CD14-positive monocyte (primary cell): Measurements from ENCODE around the gene RNF215. TPM values are rescaled to one million over a fixed set of nuclear protein-coding genes. Genes with fewer than 3 reads are reported as not detected.

ENCODE experiments used
- DNase-seq, 3 donors: peaks; one replicate each; pipeline ENCODE4 v3.0.0-alpha.2; 2011 to 2022
- H2AFZ ChIP-seq: 2 replicates; pipeline ENCODE4 v1.6.0; 2012; ENCODE audit warnings: mild to moderate bottlenecking, low read depth, low read length, inconsistent platforms; ENCODE audit not compliant: insufficient read depth, poor library complexity, severe bottlenecking
- H3K27ac ChIP-seq, 2 donors: 1 replicate in 1 of 2; 2 replicates in 1 of 2; pipeline ENCODE4 v1.5.1; 2012 to 2013; ENCODE audit warnings: low read length in 2 of 2, control low read depth in 1 of 2, inconsistent platforms in 1 of 2, low read depth in 1 of 2, mild to moderate bottlenecking in 1 of 2
- H3K27me3 ChIP-seq, 2 donors: one replicate each; pipeline versions ENCODE4 v1.6.0 to v1.6.1; 2011 to 2013; ENCODE audit warnings: low read length in 2 of 2; ENCODE audit not compliant: control insufficient read depth in 2 of 2, insufficient read depth in 2 of 2
- H3K36me3 ChIP-seq, 2 donors: replicated peaks in 1 of 2; 1 replicate in 1 of 2; 2 replicates in 1 of 2; pipeline versions ENCODE4 v1.5.1 to v1.6.1; 2012 to 2013; ENCODE audit warnings: low read length in 2 of 2, control low read depth in 1 of 2, inconsistent platforms in 1 of 2, mild to moderate bottlenecking in 1 of 2; ENCODE audit not compliant: insufficient read depth in 2 of 2, control insufficient read depth in 1 of 2
- H3K4me1 ChIP-seq, 2 donors: 1 replicate in 1 of 2; 2 replicates in 1 of 2; pipeline versions ENCODE4 v1.5.1 to v1.6.1; 2012 to 2013; ENCODE audit warnings: low read length in 2 of 2, control low read depth in 1 of 2, inconsistent platforms in 1 of 2, mild to moderate bottlenecking in 1 of 2, moderate library complexity in 1 of 2; ENCODE audit not compliant: insufficient read depth in 2 of 2, control insufficient read depth in 1 of 2
- H3K4me2 ChIP-seq: replicated peaks from 2 replicates; pipeline ENCODE3; 2012; ENCODE audit warnings: low read length, moderate library complexity, mild to moderate bottlenecking; ENCODE audit not compliant: poor library complexity, severe bottlenecking; ENCODE audit errors: extremely low read depth
- H3K4me3 ChIP-seq, 3 experiments: fragments of 200-600 bp in 1 of 3; sonication (generic) in 1 of 3; replicated peaks in 1 of 3; 1 replicate in 2 of 3; 2 replicates in 1 of 3; pipeline ENCODE4 v1.5.1; 2011 to 2013; ENCODE audit warnings: low read length in 3 of 3, mild to moderate bottlenecking in 3 of 3, control low read depth in 2 of 3, low read depth in 2 of 3, inconsistent platforms in 1 of 3, moderate library complexity in 1 of 3
- H3K79me2 ChIP-seq: 2 replicates; pipeline ENCODE4 v1.6.0; 2012; ENCODE audit warnings: mild to moderate bottlenecking, control low read depth, inconsistent platforms, low read length, moderate library complexity; ENCODE audit not compliant: insufficient read depth
- H3K9ac ChIP-seq: 2 replicates; pipeline ENCODE4 v1.6.0; 2017; ENCODE audit warnings: low read length, mild to moderate bottlenecking; ENCODE audit not compliant: insufficient read depth, poor library complexity, severe bottlenecking
- H3K9me3 ChIP-seq, 2 donors: replicated peaks in 1 of 2; 1 replicate in 1 of 2; 2 replicates in 1 of 2; pipeline versions ENCODE4 v1.5.1 to v1.6.1; 2012 to 2013; ENCODE audit warnings: low read length in 2 of 2, control low read depth in 1 of 2; ENCODE audit not compliant: control insufficient read depth in 1 of 2, insufficient read depth in 1 of 2
- H4K20me1 ChIP-seq: 2 replicates; pipeline ENCODE4 v1.6.0; 2012; ENCODE audit warnings: mild to moderate bottlenecking, low read length, control low read depth, moderate library complexity; ENCODE audit not compliant: insufficient read depth
- H3K27ac Mint-ChIP-seq, 7 donors: one replicate each; pipeline ENCODE4 v1.8.0; 2020; ENCODE audit warnings: mild to moderate bottlenecking in 7 of 7, mixed read lengths in 7 of 7, moderate library complexity in 6 of 7, inconsistent platforms in 2 of 7
- H3K27me3 Mint-ChIP-seq, 3 donors: one replicate each; pipeline ENCODE4 v1.8.0; 2021 to 2022; ENCODE audit warnings: low read depth in 3 of 3, mild to moderate bottlenecking in 3 of 3, mixed read lengths in 3 of 3, moderate library complexity in 3 of 3, inconsistent platforms in 1 of 3
- H3K36me3 Mint-ChIP-seq, 2 donors: one replicate each; pipeline ENCODE4 v1.8.0; 2020; ENCODE audit warnings: mixed read lengths in 2 of 2, inconsistent platforms in 1 of 2, mild to moderate bottlenecking in 1 of 2
- H3K4me1 Mint-ChIP-seq: one replicate; pipeline ENCODE4 v1.8.0; 2020; ENCODE audit warnings: mild to moderate bottlenecking, mixed read lengths
- H3K4me3 Mint-ChIP-seq, 2 donors: one replicate each; pipeline ENCODE4 v1.8.0; 2020; ENCODE audit warnings: mild to moderate bottlenecking in 2 of 2, mixed read lengths in 2 of 2, moderate library complexity in 1 of 2
- H3K9me3 Mint-ChIP-seq, 7 donors: one replicate each; pipeline ENCODE4 v1.8.0; 2020 to 2022; ENCODE audit warnings: mixed read lengths in 7 of 7, mild to moderate bottlenecking in 6 of 7, moderate library complexity in 6 of 7, inconsistent platforms in 2 of 7
- CTCF ChIP-seq: fragments of 200-600 bp; IDR thresholded peaks from one replicate; pipeline ENCODE4 v1.8.0; 2022; ENCODE audit warnings: antibody characterized with exemption, mild to moderate bottlenecking
- WGBS: methylation state at CpG from one replicate; pipeline ENCODE4 v1.1.5; 2013; ENCODE audit warnings: missing lambda C conversion rate; ENCODE audit not compliant: insufficient coverage; 5-methylcytosine and 5-hydroxymethylcytosine counted together
- intact Hi-C, 2 donors: fragments of 100-400 bp; cut with micrococcal nuclease; formaldehyde crosslinking; loops; one replicate each; pipeline versions ENCODE4 v1.15.0 to v1.15.1; 2023
- polyA plus RNA-seq, 3 donors: library from polyadenylated mRNA; depleted of rRNA in 1 of 3; unstranded in 2 of 3; stranded (reverse) in 1 of 3; fragments of 300-500 nt in 2 of 3; fragments of >200 nt in 1 of 3; fragmentation: Illumina TruSeq in 2 of 3; gene quantifications; 1 replicate in 2 of 3; 2 replicates in 1 of 3; pipeline ENCODE4 v1.2.3, GENCODE V29; 2012 to 2021

Gene RNF215
- polyA plus RNA-seq, 3 donors: 0.26 to 12.2 (median 0.42) TPM

GRCh38 chr22:30370641-30371230 lies 16.5 kb downstream of the RNF215 start:
- H3K9me3 ChIP-seq: no peaks in the 10 kb centered on the region
- H2AFZ ChIP-seq: no peak overlapping the region
- intact Hi-C loops: no loop called here
- H3K27me3 Mint-ChIP-seq: peaks cover 0 to 4% (median 0%) of the 10 kb centered on the region in 3 donors
- no peaks in the 10 kb centered on the region for H3K9me3 Mint-ChIP-seq
- 96% methylated on average over 19 of the region's 19 CpGs for WGBS
- no peaks in the 10 kb centered on the region for H3K27me3 ChIP-seq
- no peak for TF ChIP-seq CTCF
- H3K79me2 ChIP-seq: no peaks in the 10 kb centered on the region
- no peak overlapping the region for H3K9ac ChIP-seq
- no peaks in the 10 kb centered on the region for H3K36me3 ChIP-seq
- no peak overlapping the region for H3K4me2 ChIP-seq
- peaks cover 8% of the 10 kb centered on the region in 2 donors for H3K36me3 Mint-ChIP-seq
- no peak for DNase-seq
- no peak overlapping the region for H3K4me3 ChIP-seq
- H3K4me3 Mint-ChIP-seq: no peak overlapping the region
- no peaks in the 10 kb centered on the region for H4K20me1 ChIP-seq
- H3K27ac Mint-ChIP-seq: peak overlapping the region in 1 of 7 donors; percentile 18
- H3K27ac ChIP-seq: no peak overlapping the region
- peaks cover 16 to 17% of the 10 kb centered on the region in 2 donors for H3K4me1 ChIP-seq
- peaks cover 13% of the 10 kb centered on the region for H3K4me1 Mint-ChIP-seq

GRCh38 chr22:30368420-30368819 lies 18.8 kb downstream of the RNF215 start:
- no peaks in the 10 kb centered on the region for H3K79me2 ChIP-seq
- H3K27me3 Mint-ChIP-seq: peaks cover 0 to 5% (median 0%) of the 10 kb centered on the region in 3 donors
- H3K27me3 ChIP-seq: no peaks in the 10 kb centered on the region
- H3K4me1 ChIP-seq: peaks cover 12 to 13% of the 10 kb centered on the region in 2 donors
- H4K20me1 ChIP-seq: no peaks in the 10 kb centered on the region
- H2AFZ ChIP-seq: no peak overlapping the region
- H3K27ac ChIP-seq: no peak overlapping the region
- no peak for DNase-seq
- no peak overlapping the region for H3K4me2 ChIP-seq
- no peak for TF ChIP-seq CTCF
- 98% methylated on average over 8 of the region's 9 CpGs for WGBS
- no peak overlapping the region for H3K4me3 Mint-ChIP-seq
- H3K4me1 Mint-ChIP-seq: peaks cover 13% of the 10 kb centered on the region
- H3K27ac Mint-ChIP-seq: peak overlapping the region in 1 of 7 donors; percentile 27
- no peaks in the 10 kb centered on the region for H3K9me3 ChIP-seq
- H3K9ac ChIP-seq: no peak overlapping the region
- H3K36me3 Mint-ChIP-seq: peaks cover 6 to 7% of the 10 kb centered on the region in 2 donors
- no peaks in the 10 kb centered on the region for H3K36me3 ChIP-seq
- intact Hi-C loops: no loop called here
- no peaks in the 10 kb centered on the region for H3K9me3 Mint-ChIP-seq
- H3K4me3 ChIP-seq: no peak overlapping the region
